ENCODE data around the gene GBF1. TPM values are rescaled to one million over a fixed set of nuclear protein-coding genes. Genes with fewer than 3 reads are reported as not detected.

GBF1 gene
- total and polyA plus RNA-seq, 2 of the 13 experiments (the other 11 are each of a cell fraction or from before 2014, with no cell fraction given) = 17.1 to 21.9 TPM

GRCh38 chr10:102422545-102423129 is 177.3 kb downstream of the GBF1 start (continued):
- TF ChIP-seq ZNF569 (CRISPR knock-in tag; IDR thresholded peaks at IDR 0.05; ENCODE audit: borderline replicate concordance) = no peak
- TF ChIP-seq ZFP37 (CRISPR knock-in tag; IDR thresholded peaks at IDR 0.05; ENCODE audit: borderline replicate concordance) = peak; percentile 83; the same call in 1 of the 2 replicates
- no peak for TF ChIP-seq GPBP1L1 (CRISPR knock-in tag; IDR thresholded peaks at IDR 0.05)
- TF ChIP-seq ZNF441 (CRISPR knock-in tag; IDR thresholded peaks at IDR 0.05; ENCODE audit: borderline replicate concordance) = peak; percentile 51; the same call in 1 of the 2 replicates
- TF ChIP-seq MED8 (CRISPR knock-in tag; IDR thresholded peaks at IDR 0.05; ENCODE audit: insufficient replicate concordance) = no peak
- peak; percentile 36; the same call in 1 of the 2 replicates for TF ChIP-seq PRDM15 (CRISPR knock-in tag; IDR thresholded peaks at IDR 0.05)
- TF ChIP-seq ASH2L (IDR thresholded peaks at IDR 0.05; ENCODE audit: insufficient read length, low read depth, low read length) = peak; percentile 51
- TF ChIP-seq ZNF350 (CRISPR knock-in tag; IDR thresholded peaks at IDR 0.05; ENCODE audit: borderline replicate concordance, low read depth) = no peak; the same call in 1 of the 2 replicates
- TF ChIP-seq ZNF331 (CRISPR knock-in tag; IDR thresholded peaks at IDR 0.05) = peak; percentile 88; the same call in 1 of the 2 replicates
- no peak for TF ChIP-seq RBAK (CRISPR knock-in tag; IDR thresholded peaks at IDR 0.05)
- TF ChIP-seq ZNF550 (CRISPR knock-in tag; IDR thresholded peaks at IDR 0.05; ENCODE audit: borderline replicate concordance) = 0 out of 2 replicates have a peak, but pooled peaks have one; percentile 16
- 0 out of 2 replicates have a peak, but pooled peaks have one; percentile 50 for TF ChIP-seq HOXA9 (CRISPR knock-in tag; IDR thresholded peaks at IDR 0.05; ENCODE audit: borderline replicate concordance)
- TF ChIP-seq ZFP36L2 (CRISPR knock-in tag; IDR thresholded peaks at IDR 0.05) = no peak
- TF ChIP-seq BORCS8-MEF2B (CRISPR knock-in tag; IDR thresholded peaks at IDR 0.05) = peak; percentile 89
- TF ChIP-seq BCLAF1 (IDR thresholded peaks at IDR 0.05) = no peak
- TF ChIP-seq HINFP (CRISPR knock-in tag; IDR thresholded peaks at IDR 0.05; ENCODE audit: low read depth) = peak; percentile 93
- 0 out of 2 replicates have a peak, but pooled peaks have one; percentile 82 for TF ChIP-seq CC2D1A (CRISPR knock-in tag; IDR thresholded peaks at IDR 0.05)
- no peak for TF ChIP-seq NFIC (IDR thresholded peaks at IDR 0.05; ENCODE audit: low read length)
- TF ChIP-seq ZNF660 (CRISPR knock-in tag; IDR thresholded peaks at IDR 0.05; ENCODE audit: borderline replicate concordance, low read depth) = no peak
- no peak for TF ChIP-seq TRIM24 (CRISPR knock-in tag; IDR thresholded peaks at IDR 0.05)
